Skin of body (tissue), 2 donors: ENCODE measurements around the gene OR13A1. TPM values are rescaled to one million over a fixed set of nuclear protein-coding genes. Genes with fewer than 3 reads are reported as not detected.
"Not testable (repeated sequence)": the region's sequence is repeated elsewhere in the genome, so short reads cannot be mapped to it uniquely, and the experiment has no call there.

Experiments
- DNase-seq: peaks from one replicate; lab custom pipeline; 2025; lab: John Stamatoyannopoulos, UW
- total RNA-seq: library from RNA; depleted of rRNA; stranded (reverse); fragments of >200 nt; gene quantifications from one replicate; pipeline ENCODE4 v1.2.3, GENCODE V29; 2014

The OR13A1 gene
- total RNA-seq, 1 donor from 2014 or later = 0.10 TPM

DNA sequence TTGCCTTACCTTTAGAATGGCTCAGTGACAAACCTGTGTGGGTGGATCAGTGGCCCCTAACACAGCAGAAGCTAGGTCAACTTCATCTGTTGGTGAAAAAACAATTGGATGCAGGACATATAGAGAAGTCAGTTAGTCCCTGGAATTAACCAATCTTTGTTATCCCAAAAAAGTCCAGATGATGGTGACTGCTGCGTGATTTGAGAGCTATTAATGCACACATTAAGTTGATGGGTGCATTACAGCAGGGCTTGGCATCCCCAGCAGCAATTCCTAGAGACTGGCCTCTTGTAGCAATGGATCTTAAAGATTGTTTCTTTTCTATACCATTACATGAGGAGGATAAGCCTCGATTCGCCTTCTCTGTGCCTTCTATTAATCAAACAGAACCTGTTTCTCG, 33.3 kb downstream of the OR13A1 start:
- no peak for DNase-seq

- DNase-seq = no peak
These were observed 35.2 kb downstream of the OR13A1 start for GRCh38 chr10:45280113-45280760.

- DNase-seq = no peak
These were observed 35.7 kb downstream of the OR13A1 start for GRCh38 chr10:45279682-45280081.

GRCh38 chr10:45278860-45279498, 36.4 kb downstream of the OR13A1 start:
- no peak for DNase-seq

GRCh38 chr10:45276146-45276545, 39.3 kb downstream of the OR13A1 start:
- DNase-seq = not testable (repeated sequence)

DNA sequence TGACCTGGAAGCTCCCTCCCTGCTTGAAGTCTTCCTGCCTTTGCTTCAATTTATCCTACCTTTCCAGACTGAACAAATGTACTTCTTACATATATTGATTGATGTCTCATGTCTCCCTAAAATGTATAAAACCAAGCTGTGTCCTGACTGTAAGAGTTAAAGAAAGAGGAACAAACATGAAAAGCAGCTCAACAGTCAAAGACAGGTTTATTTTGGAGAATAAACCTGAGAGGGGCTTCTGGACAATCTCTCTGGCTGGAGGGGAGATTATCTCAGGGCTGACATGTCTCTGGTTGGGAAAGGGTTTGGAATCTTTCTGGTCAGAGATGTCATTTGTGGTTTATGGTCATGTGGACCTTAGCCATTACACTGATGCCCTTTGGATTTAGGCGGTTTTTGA, 41.0 kb downstream of the OR13A1 start:
- no peak for DNase-seq

- DNase-seq = not testable (repeated sequence)
These were observed 47.6 kb downstream of the OR13A1 start for GRCh38 chr10:45267777-45268176.

GRCh38 chr10:45265996-45266395, 49.4 kb downstream of the OR13A1 start:
- DNase-seq = no peak

DNA sequence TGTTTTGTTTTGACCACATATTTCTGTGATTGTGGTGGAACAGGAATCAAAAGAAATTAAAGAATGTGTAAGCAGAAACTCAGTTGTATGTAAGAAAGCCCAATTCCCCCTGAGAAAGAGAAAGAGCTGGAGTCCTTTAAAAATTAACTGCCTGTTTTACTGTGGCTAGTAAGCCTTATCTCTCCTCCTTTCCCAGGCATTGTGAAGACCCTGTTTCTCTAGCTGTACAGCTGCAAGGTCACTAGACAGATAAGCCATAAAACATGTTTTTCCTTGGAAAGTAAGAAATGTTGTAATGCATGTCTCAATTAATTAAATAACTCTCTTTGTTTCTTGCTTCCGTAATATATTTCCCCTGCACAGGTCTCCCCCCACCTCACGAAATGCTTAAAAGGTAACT, 53.5 kb downstream of the OR13A1 start:
- DNase-seq = no peak

DNA sequence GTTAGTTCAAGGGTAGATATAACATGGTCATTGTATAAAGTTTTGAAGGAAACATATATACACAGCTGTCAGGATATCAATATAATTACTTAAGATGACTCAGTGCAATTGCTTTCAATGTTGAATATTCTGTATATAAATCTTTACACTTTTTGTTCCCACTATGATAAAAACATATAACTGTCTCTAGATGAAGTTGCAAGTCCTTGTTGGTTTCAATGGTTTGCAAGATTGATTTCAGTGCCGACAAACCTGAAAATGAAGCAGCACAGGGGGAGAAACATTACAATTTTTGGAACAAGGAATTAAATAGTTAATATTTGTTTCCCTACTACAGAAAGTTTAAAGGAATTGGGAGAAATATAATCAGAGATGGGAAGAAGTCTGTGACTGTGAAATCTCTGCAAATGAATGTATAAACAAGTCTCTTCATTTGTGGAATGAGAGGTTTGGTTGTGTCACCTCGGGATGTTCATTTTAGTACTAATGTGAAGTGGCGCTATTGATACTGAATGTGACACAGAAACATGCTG, 54.1 kb downstream of the OR13A1 start:
- no peak for DNase-seq

- not testable (repeated sequence) for DNase-seq
These were observed 54.8 kb downstream of the OR13A1 start for GRCh38 chr10:45260635-45261034.

DNA sequence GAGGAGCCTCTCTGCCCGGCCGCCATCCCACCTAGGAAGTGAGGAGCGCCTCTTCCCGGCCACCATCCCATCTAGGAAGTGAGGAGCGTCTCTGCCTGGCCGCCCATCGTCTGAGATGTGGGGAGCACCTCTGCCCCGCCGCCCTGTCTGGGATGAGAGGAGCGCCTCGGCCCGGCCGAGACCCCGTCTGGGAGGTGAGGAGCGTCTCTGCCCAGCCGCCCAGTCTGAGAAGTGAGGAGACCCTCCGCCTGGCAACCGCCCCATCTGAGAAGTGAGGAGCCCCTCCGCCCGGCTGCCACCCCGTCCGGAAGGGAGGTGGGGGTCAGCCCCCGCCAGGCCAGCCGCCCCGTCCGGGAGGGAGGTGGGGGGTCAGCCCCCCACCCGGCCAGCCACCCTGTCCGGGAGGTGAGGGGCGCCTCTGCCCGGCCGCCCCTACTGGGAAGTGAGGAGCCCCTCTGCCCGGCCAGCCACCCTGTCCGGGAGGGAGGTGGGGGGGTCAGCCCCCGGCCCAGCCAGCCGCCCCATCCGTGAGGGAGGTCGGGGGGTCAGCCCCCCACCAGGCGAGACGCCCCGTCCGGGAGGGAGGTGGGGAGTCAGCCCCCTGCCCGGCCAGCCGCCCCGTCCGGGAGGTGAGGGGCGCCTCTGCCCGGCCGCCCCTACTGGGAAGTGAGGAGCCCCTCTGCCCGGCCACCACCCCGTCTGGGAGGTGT, 55.5 kb downstream of the OR13A1 start:
- not testable (repeated sequence) for DNase-seq

GRCh38 chr10:45257600-45257999, 57.8 kb downstream of the OR13A1 start:
- DNase-seq = no peak

- no peak for DNase-seq
These were observed 59.2 kb downstream of the OR13A1 start for GRCh38 chr10:45256246-45256645.

DNA sequence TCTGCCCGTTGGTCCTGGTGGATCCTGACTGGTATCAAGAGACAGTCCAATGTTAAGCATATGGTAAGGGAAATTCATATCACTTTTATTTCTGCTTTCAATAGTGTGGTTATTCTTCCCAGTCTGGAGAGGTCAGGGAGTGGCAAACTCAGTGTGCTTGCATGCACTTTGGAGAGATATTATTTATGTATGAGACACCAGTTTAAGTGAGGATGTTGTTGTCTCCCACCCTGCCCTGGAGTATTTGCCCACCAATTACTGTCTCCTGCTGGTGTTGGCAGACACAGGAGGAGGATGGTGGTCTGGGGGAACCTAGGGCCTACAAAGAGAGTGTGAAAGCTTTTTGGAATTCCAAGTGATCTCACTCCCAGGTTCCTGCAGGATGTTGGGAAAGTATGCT, 59.7 kb downstream of the OR13A1 start:
- no peak for DNase-seq

- DNase-seq = no peak
These were observed 60.5 kb downstream of the OR13A1 start for GRCh38 chr10:45254892-45255291.

DNA sequence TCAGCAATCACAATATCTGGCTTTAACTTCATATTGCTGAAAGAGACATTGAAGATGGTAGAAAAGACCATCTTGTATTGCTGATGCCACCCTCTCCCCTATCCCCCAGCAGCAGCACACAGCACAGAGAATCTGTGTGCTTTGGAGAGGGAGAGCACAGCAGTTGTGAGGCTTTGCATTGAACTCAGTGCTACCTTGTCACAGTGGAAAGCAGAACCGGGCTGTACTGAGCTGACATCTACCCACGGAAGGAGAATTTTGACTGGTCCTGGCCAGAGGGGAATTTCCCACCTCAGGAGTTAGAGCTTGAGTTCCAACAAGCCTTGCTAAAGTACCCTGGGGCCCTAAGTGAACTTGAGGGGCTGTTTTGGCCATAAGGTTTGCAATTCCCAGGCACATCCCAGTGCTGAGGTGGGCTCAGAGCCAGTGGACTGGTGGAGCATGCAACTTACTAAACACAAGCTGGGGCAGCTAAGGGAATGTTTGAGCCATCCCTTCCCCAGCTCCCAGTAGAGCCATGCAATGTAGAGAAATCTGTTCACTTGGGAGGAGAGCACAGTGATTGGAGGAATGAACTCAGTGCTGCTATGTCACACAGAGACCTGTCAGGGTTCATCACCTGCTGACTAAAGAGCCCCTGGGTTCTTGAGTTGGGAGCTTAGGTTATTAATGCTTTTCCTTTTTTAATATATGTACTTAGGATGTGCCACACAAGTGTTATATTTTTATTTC, 62.1 kb downstream of the OR13A1 start:
- DNase-seq = no peak
